GM12878 (cell line): ENCODE measurements around the gene LYL1. TPM values are rescaled to one million over a fixed set of nuclear protein-coding genes. Genes with fewer than 3 reads are reported as not detected.

Experiments
- ATAC-seq: fragments of 200-7000 bp; cut with Tn5 transposase; 3 replicates; pipeline ENCODE4 v1.9.1; 2020; ENCODE audit warnings: mild to moderate bottlenecking, moderate library complexity
- BruUV-seq: library from RNA; stranded (reverse); fragments of 400-500 nt; replicated peaks from 2 replicates; lab custom pipeline; 2021; lab: Mats Ljungman, UMichigan
- CTCF ChIA-PET: fragments of 300-600 bp; sonication (Branson Sonifier 250); formaldehyde crosslinking; extraction: SDS; loops from one replicate; lab custom pipeline; 2021; ENCODE audit warnings: inconsistent platforms; lab: Yijun Ruan, JAX
- POLR2A ChIA-PET: fragments of 350-600 bp; formaldehyde crosslinking; extraction: SDS; loops from one replicate; lab custom pipeline; 2021; ENCODE audit warnings: inconsistent platforms; lab: Charles Lee
- RAD21 ChIA-PET: fragments of 300-600 bp; sonication (Branson Sonifier 250); formaldehyde crosslinking; loops from one replicate; lab custom pipeline; 2023; ENCODE audit warnings: antibody characterized with exemption; ENCODE audit not compliant: unreplicated experiment; lab: Charles Lee
- SMC1A ChIA-PET: fragments of 300-600 bp; sonication (Branson Sonifier 250); formaldehyde crosslinking; loops from one replicate; lab custom pipeline; 2023; ENCODE audit not compliant: unreplicated experiment, uncharacterized antibody; lab: Charles Lee
- DNase-seq: peaks from one replicate; pipeline ENCODE4 v3.0.0-alpha.2; 2011; ENCODE audit warnings: low read depth, low spot score
- FAIRE-seq: peaks from 3 replicates; lab custom pipeline; 2011; peaks lifted over from hg19 to GRCh38; lab: Jason Lieb, UNC
- H2AFZ ChIP-seq: 2 replicates; pipeline ENCODE4 v1.6.0; 2011; ENCODE audit warnings: low read depth, low read length, control low read depth; ENCODE audit not compliant: control insufficient read depth
- H3K27ac ChIP-seq: 2 replicates; pipeline ENCODE4 v1.5.1; 2011; ENCODE audit warnings: control low read depth; ENCODE audit not compliant: control insufficient read depth, insufficient read depth
- H3K27me3 ChIP-seq, 2 experiments: replicated peaks in 1 of 2; 2 replicates each; pipeline versions ENCODE4 v1.6.0 to v1.6.1; 2011; ENCODE audit warnings: low read length in 1 of 2; ENCODE audit not compliant: control insufficient read depth in 2 of 2, insufficient read depth in 2 of 2
- H3K36me3 ChIP-seq, 2 experiments: 2 replicates each; pipeline ENCODE4 v1.5.1; 2011; ENCODE audit warnings: low read length in 1 of 2; ENCODE audit not compliant: control insufficient read depth in 2 of 2, insufficient read depth in 2 of 2
- H3K4me1 ChIP-seq: 2 replicates; pipeline ENCODE4 v1.6.1; 2011; ENCODE audit warnings: mild to moderate bottlenecking, low read length, moderate library complexity, mixed read lengths; ENCODE audit not compliant: control insufficient read depth, insufficient read depth
- H3K4me2 ChIP-seq: 2 replicates; pipeline ENCODE4 v1.6.0; 2011; ENCODE audit warnings: control low read depth; ENCODE audit not compliant: control insufficient read depth, insufficient read depth
- H3K4me3 ChIP-seq: fragments of 200-600 bp; sonication (generic); 2 replicates; pipeline ENCODE4 v1.5.1; 2016
- H3K79me2 ChIP-seq: 2 replicates; pipeline ENCODE4 v1.6.0; 2011; ENCODE audit warnings: low read length; ENCODE audit not compliant: control insufficient read depth, insufficient read depth
- H3K9ac ChIP-seq: 2 replicates; pipeline ENCODE4 v1.8.0; 2011; ENCODE audit warnings: low read length, control low read depth, mixed read lengths; ENCODE audit not compliant: control insufficient read depth, insufficient read depth
- H3K9me3 ChIP-seq: replicated peaks from 3 replicates; pipeline ENCODE4 v1.5.1; 2011; ENCODE audit warnings: mild to moderate bottlenecking, low read length; ENCODE audit not compliant: control insufficient read depth, insufficient read depth
- H4K20me1 ChIP-seq: 2 replicates; pipeline ENCODE4 v1.6.0; 2011; ENCODE audit not compliant: control insufficient read depth, insufficient read depth
- ATF2 ChIP-seq: IDR thresholded peaks from 2 replicates; pipeline ENCODE4 v1.6.1; 2012; ENCODE audit warnings: low read length, inconsistent platforms
- BCL3 ChIP-seq: IDR thresholded peaks from 2 replicates; pipeline ENCODE4 v1.6.1; 2011; ENCODE audit warnings: borderline replicate concordance, low read depth, mild to moderate bottlenecking, moderate library complexity, low read length; ENCODE audit not compliant: insufficient read depth, poor library complexity, severe bottlenecking
- CBX3 ChIP-seq: fragments of 200-600 bp; sonication (generic); IDR thresholded peaks from 2 replicates; pipeline ENCODE4 v1.6.1; 2016; ENCODE audit warnings: low read depth, borderline replicate concordance
- CREM ChIP-seq: IDR thresholded peaks from 2 replicates; pipeline ENCODE4 v1.6.1; 2014; ENCODE audit warnings: antibody characterized with exemption, low read depth
- EED ChIP-seq: sonication (generic); IDR thresholded peaks from 2 replicates; pipeline ENCODE4 v1.6.1; 2016; ENCODE audit warnings: antibody characterized with exemption, low read depth
- EZH2 ChIP-seq: IDR thresholded peaks from 2 replicates; pipeline ENCODE4 v1.6.1; 2012; ENCODE audit warnings: low read depth, mild to moderate bottlenecking, control low read depth, inconsistent platforms, low read length, borderline replicate concordance; ENCODE audit not compliant: control insufficient read depth
- GATAD2B ChIP-seq: fragments of 450-650 bp; conservative IDR thresholded peaks from 2 replicates; pipeline ENCODE4 v1.6.1; 2017; ENCODE audit warnings: low read depth, mild to moderate bottlenecking, moderate library complexity
- MYC ChIP-seq: IDR thresholded peaks from 2 replicates; pipeline ENCODE4 v1.6.1; 2011; ENCODE audit warnings: mild to moderate bottlenecking, low read length, moderate library complexity, inconsistent platforms; ENCODE audit not compliant: insufficient read depth, insufficient replicate concordance, insufficient read length, severe bottlenecking
- WGBS: methylation state at CpG from one replicate; pipeline ENCODE4 v1.1.6; 2016; ENCODE audit warnings: low lambda C conversion rate; ENCODE audit not compliant: insufficient replicate concordance, insufficient coverage; ENCODE audit errors: missing lambda C conversion rate; 5-methylcytosine and 5-hydroxymethylcytosine counted together
- in situ Hi-C: fragments of 300-500 bp; cut with MboI; formaldehyde crosslinking; loops from 9 replicates; pipeline ENCODE4 v1.14.3; 2018; ENCODE audit warnings: mixed read lengths
- intact Hi-C: fragments of 100-400 bp; cut with micrococcal nuclease; formaldehyde crosslinking; loops from one replicate; pipeline ENCODE4 v1.14.2; 2022; ENCODE audit not compliant: unreplicated experiment
- polyA plus RNA-seq, 11 experiments: library from polyadenylated mRNA; depleted of rRNA in 4 of 11; unstranded in 6 of 11; stranded (reverse) in 5 of 11; fragments of >200 nt; fragmentation: Nextera tagmentation in 4 of 11; fragmentation: Illumina TruSeq in 1 of 11; extraction: Ambion mirVana in 4 of 11; extraction: Trizol in 1 of 11; gene quantifications; 1 replicate in 1 of 11; 2 replicates in 10 of 11; pipeline versions ENCODE4 v1.2.1 to v1.2.3, GENCODE V29; 2011 to 2016; ENCODE audit warnings: inconsistent platforms in 2 of 11, missing spikeins in 2 of 11, low read depth in 1 of 11
- total RNA-seq, 4 experiments: library from RNA; depleted of rRNA in 3 of 4; stranded (reverse); fragments of >200 nt in 3 of 4; fragmentation: Illumina TruSeq in 1 of 4; extraction: Trizol in 1 of 4; gene quantifications; 2 replicates each; pipeline versions ENCODE4 v1.2.1 to v1.2.3, GENCODE V29; 2013 to 2021
- TF ChIP-seq, protein P1 (sequence below): fragments of 450-650 bp; formaldehyde crosslinking; IDR thresholded peaks from 2 replicates; pipeline ENCODE4 v1.4.0; 2022; ENCODE audit warnings: mild to moderate bottlenecking, moderate library complexity

LYL1 gene
- total and polyA plus RNA-seq, 10 of the 15 experiments (the other 5 are each of a cell fraction or from before 2014, with no cell fraction given), result 0.10 to 34.8 (median 4.4) TPM

GRCh38 chr19:13146763-13147563 lies 44.3 kb upstream of the LYL1 start (continued):
- no peak for TF ChIP-seq EZH2
- no peak for TF ChIP-seq EED
- TF ChIP-seq, protein P1, sequence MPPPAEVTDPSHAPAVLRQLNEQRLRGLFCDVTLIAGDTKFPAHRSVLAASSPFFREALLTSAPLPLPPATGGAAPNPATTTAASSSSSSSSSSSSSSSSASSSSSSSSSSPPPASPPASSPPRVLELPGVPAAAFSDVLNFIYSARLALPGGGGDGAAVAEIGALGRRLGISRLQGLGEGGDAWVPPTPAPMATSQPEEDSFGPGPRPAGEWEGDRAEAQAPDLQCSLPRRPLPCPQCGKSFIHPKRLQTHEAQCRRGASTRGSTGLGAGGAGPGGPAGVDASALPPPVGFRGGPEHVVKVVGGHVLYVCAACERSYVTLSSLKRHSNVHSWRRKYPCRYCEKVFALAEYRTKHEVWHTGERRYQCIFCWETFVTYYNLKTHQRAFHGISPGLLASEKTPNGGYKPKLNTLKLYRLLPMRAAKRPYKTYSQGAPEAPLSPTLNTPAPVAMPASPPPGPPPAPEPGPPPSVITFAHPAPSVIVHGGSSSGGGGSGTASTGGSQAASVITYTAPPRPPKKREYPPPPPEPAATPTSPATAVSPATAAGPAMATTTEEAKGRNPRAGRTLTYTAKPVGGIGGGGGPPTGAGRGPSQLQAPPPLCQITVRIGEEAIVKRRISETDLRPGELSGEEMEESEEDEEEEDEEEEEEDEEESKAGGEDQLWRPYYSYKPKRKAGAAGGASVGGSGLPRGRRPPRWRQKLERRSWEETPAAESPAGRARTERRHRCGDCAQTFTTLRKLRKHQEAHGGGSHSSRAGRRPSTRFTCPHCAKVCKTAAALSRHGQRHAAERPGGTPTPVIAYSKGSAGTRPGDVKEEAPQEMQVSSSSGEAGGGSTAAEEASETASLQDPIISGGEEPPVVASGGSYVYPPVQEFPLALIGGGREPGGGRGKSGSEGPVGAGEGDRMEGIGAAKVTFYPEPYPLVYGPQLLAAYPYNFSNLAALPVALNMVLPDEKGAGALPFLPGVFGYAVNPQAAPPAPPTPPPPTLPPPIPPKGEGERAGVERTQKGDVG (CRISPR knock-in tag), result no peak
- TF ChIP-seq CREM, result no peak

GRCh38 chr19:13139633-13140311 lies 37.1 kb upstream of the LYL1 start:
- ChIA-PET CTCF (no interaction called here), POLR2A (no interaction called here), RAD21 (no interaction called here), SMC1A (no interaction called here)
- H3K79me2 ChIP-seq, result no peaks in the 10 kb centered on the region
- no TSS peak for BruUV-seq
- FAIRE-seq, result no peak
- H3K9me3 ChIP-seq, result no peaks in the 10 kb centered on the region
- in situ Hi-C loops (no loop called here), intact Hi-C loops (no loop called here)
- H3K4me3 ChIP-seq, result no peak overlapping the region
- DNase-seq, result no peak
- no peaks in the 10 kb centered on the region for H4K20me1 ChIP-seq
- no peak for ATAC-seq
- no peak overlapping the region for H3K27ac ChIP-seq
- 74% methylated on average over 9 of the region's 11 CpGs for WGBS
- TF ChIP-seq BCL3 (no peak), CBX3 (no peak), GATAD2B (no peak), MYC (no peak), ATF2 (no peak)
- H3K4me2 ChIP-seq, result no peak overlapping the region
- H2AFZ ChIP-seq, result no peak overlapping the region
- H3K9ac ChIP-seq, result no peak overlapping the region
- H3K4me1 ChIP-seq, result no peaks in the 10 kb centered on the region
- peaks cover 11 to 31% of the 10 kb centered on the region in 2 experiments for H3K36me3 ChIP-seq
- no peaks in the 10 kb centered on the region for H3K27me3 ChIP-seq
